Right cardiac atrium (tissue), 5 donors: ENCODE measurements around the gene GRIN3B. TPM values are rescaled to one million over a fixed set of nuclear protein-coding genes. Genes with fewer than 3 reads are reported as not detected.
A peak's percentile ranks its signal among the peaks of the same experiment; 100 is the strongest.

Experiments used
- ATAC-seq, 2 donors: fragments of 200-7000 bp; cut with Tn5 transposase; one replicate each; pipeline versions ENCODE4 v1.8.0 to v1.9.1; 2020; ENCODE audit warnings: moderate library complexity in 2 of 2, mild to moderate bottlenecking in 1 of 2
- DNase-seq, 3 donors: peaks; one replicate each; pipeline ENCODE4 v3.0.0-alpha.2; 2020
- H3K27ac ChIP-seq: one replicate; pipeline ENCODE4 v1.5.1; 2013; ENCODE audit warnings: mild to moderate bottlenecking, low read length, control low read depth, moderate library complexity
- H3K27me3 ChIP-seq: one replicate; pipeline ENCODE4 v1.6.1; 2013; ENCODE audit not compliant: control insufficient read depth, insufficient read depth
- H3K4me1 ChIP-seq: one replicate; pipeline ENCODE4 v1.6.1; 2013; ENCODE audit warnings: low read length; ENCODE audit not compliant: control insufficient read depth, insufficient read depth
- H3K4me3 ChIP-seq: one replicate; pipeline ENCODE4 v1.5.1; 2013; ENCODE audit warnings: low read length, control low read depth
- H3K9me3 ChIP-seq: one replicate; pipeline ENCODE4 v1.6.1; 2013; ENCODE audit warnings: low read length; ENCODE audit not compliant: control insufficient read depth
- WGBS: extraction: QIAGEN DNeasy Blood & Tissue Kit; methylation state at CpG from one replicate; pipeline ENCODE4 v1.1.7; 2013; 5-methylcytosine and 5-hydroxymethylcytosine counted together
- intact Hi-C, 4 donors: fragments of 100-400 bp; cut with DNase I; formaldehyde crosslinking; loops; one replicate each; pipeline versions ENCODE4 v1.11.0 to v1.14.0; 2022 to 2023
- polyA plus RNA-seq: library from polyadenylated mRNA; stranded (reverse); fragments of 200-250 nt; gene quantifications from one replicate; pipeline ENCODE4 v1.2.3, GENCODE V29; 2013
- total RNA-seq, 4 donors: library from RNA; stranded (reverse); fragmentation: NEBNext Ultra II Directional; extraction: Animal tissue kit (Norgen Biotek cat#: 25700); gene quantifications; one replicate each; pipeline ENCODE4 v1.2.1, GENCODE V29; 2021
- donor health status: healthy with polysubstance abuse.
- donor health status: DM: no; HTN: yes; CAD: no.
- donor health status: DM: no; HTN: no; CAD: no.
- donor health status: DM: no; HTN: yes; CAD: no; lungs with severe emphysema.
- donor health status: DM: yes; HTN: yes; CAD: no.

Gene GRIN3B
- total and polyA plus RNA-seq, 5 donors: 0.06 TPM; not detected in 4

DNA sequence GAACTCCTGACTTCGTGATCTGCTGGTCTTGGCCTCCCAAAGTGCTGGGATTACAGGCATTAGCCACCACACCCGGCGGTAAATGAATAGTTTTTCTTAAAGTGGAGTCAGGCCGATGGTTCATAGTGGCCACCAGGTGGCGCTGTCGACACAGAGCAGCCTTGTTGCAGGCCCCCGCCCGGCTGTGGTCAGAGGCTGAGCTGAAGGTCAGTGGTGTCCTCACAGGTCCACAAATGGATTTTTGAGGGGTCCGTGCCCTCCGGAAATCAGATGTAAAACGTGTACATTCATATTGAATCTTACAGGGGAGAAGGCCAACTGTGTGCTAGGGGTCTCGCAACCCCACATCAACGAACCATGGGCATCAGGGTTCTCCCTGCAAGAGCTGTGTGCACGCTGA is 29.5 kb upstream of the GRIN3B start:
- DNase-seq (no peak), ATAC-seq (no peak)
- Histone ChIP-seq H3K4me1 (no peaks in the 10 kb centered on the region), H3K4me3 (no peak overlapping the region), H3K27ac (no peak overlapping the region), H3K9me3 (peaks cover 3% of the 10 kb centered on the region), H3K27me3 (no peaks in the 10 kb centered on the region)
- intact Hi-C loops: no loop called here
- 93% methylated on average over 14 of the region's 14 CpGs for WGBS

DNA sequence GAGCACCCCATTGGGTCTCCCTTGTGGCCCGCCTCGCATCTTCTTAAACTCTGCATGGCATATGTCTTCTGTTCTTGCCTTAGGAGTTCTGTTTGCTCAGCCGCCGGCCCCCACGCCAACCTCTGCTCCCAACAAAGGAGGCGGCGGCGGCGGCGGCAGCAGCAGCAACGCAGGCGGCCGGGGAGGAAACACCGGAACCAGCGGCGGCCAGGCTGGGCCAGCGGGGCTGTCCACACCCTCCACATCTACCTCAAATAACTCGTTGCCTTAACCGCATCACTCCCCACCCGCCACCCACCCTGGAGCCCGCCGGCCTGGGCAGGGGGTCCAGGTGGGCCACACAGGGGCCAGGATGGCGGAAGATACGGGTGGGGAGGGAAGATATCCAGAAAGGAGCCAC is 28.4 kb upstream of the GRIN3B start:
- Histone ChIP-seq H3K27me3 (no peaks in the 10 kb centered on the region), H3K27ac (no peak overlapping the region), H3K4me3 (no peak overlapping the region), H3K9me3 (peaks cover 3% of the 10 kb centered on the region), H3K4me1 (no peaks in the 10 kb centered on the region)
- WGBS: 95% methylated on average over 24 of the region's 24 CpGs
- intact Hi-C loops: no loop called here
- DNase-seq (peak in 1 of 3 donors; percentile 41), ATAC-seq (no peak)

DNA sequence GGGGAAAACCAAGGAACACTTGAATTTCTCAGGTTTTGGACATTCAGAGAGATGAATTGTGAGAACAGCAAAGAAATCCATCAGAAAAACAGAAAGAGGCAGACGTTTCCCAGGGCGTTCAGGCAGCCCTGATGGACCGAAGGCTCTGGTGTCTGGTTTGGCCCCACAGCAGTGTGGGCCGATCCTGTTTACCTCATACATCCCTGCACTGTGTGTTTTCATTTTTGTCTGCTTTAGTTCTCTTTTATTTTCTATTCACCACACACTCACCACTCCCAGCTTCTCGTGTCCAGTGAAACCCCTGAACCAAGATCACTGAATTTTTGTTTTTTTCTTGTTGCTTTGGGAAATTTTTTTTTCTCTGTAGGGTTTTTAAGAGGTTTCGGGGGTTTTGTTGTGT is 27.9 kb upstream of the GRIN3B start:
- H3K4me3 ChIP-seq: no peak overlapping the region

DNA sequence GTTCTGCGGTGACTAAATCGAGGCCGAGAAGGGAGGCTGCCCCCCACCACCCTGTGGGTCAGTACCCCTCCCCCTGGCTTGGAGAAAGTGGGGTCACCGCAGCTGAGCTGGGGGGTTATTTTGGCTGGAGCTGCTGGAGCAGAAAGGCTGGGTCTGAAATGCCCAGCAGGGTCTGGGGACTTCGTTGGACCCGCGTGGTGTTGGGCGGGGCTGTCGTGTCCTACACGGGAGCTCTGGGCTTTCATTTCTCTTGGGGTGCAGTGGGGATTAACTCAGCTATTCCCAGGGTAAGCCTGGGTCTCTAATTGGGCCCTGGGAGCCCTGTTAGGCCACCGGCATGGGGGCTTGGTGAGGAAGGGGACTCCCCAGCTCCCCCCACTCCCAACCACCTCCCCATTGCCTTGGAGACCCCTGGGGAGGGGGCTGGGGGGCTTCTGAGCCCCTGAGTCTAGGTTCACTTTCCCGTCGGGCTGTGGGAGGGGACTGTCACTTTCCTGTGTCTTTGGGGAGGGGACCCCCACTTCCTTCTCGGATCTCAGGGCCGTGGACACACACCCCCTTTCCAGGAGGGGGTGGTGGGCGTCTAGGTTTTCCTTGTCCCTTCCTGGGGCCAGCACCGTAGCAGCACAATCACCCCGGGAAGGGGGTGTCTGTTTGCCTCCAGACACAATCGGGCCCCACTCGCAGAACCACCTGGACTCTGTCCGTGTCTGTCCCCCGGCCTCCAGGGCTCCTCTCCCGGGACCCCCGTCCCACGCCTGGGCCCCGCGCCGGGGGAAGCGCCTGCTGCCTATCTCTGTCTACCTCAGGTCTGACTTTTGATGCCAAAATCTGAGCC is 26.3 kb upstream of the GRIN3B start:
- H3K27ac ChIP-seq: no peak overlapping the region
- intact Hi-C loops: no loop called here
- 77% methylated on average over 29 of the region's 29 CpGs for WGBS

More for the DNA sequence above, 27.9 kb upstream of the GRIN3B start:
- no peak for ATAC-seq
- intact Hi-C loops: no loop called here
- H3K9me3 ChIP-seq: peaks cover 3% of the 10 kb centered on the region
- no peak overlapping the region for H3K27ac ChIP-seq
- 94% methylated on average over 6 of the region's 6 CpGs for WGBS
- no peak for DNase-seq
- H3K4me1 ChIP-seq: no peaks in the 10 kb centered on the region
- no peaks in the 10 kb centered on the region for H3K27me3 ChIP-seq

DNA sequence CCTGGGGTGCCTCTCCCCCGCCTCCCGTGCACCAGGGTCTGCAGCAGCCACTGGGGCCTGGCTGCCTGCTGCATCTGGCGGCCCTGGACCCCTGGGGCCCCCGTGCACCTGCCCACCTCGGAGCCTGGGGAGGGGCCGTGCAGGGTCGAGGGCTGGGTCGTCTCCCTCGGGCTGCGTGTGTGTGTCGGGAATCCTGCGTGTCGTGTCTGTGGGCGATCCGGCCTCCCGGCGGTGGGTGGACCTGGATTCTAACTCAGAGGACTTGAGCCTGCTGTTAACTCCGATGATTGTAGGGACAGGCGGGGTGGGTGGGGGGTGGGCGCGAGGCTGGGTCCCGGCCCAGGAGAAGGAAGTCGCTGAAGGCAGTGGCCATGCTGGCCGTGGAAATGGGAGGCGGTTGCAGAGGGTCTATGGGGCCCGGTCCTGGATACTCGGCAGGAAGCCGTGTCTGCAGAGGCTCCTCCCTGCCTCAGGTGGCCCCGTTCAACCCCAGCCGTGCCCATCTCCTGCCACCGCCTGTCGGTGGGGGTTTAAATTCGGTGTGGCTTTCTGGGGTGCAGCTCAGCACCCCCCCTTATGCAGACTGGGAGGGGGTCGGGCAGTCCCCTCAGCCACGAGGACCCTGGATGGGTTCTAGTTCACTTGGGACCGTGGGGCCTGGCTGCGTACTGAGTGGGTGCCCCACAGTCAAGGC is 25.5 kb upstream of the GRIN3B start:
- DNase-seq: peak in 1 of 3 donors; percentile 46
- Histone ChIP-seq H3K9me3 (peaks cover 3% of the 10 kb centered on the region), H3K4me3 (no peak overlapping the region), H3K4me1 (no peaks in the 10 kb centered on the region), H3K27me3 (no peaks in the 10 kb centered on the region), H3K27ac (no peak overlapping the region)
- ATAC-seq: no peak
- 74% methylated on average over 37 of the region's 37 CpGs for WGBS
- intact Hi-C loops: no loop called here

More for the DNA sequence above, 26.3 kb upstream of the GRIN3B start:
- H3K9me3 ChIP-seq: peaks cover 3% of the 10 kb centered on the region
- no peaks in the 10 kb centered on the region for H3K4me1 ChIP-seq
- no peak overlapping the region for H3K4me3 ChIP-seq
- no peaks in the 10 kb centered on the region for H3K27me3 ChIP-seq
- ATAC-seq: no peak
- DNase-seq: peak in 1 of 3 donors; percentile 45

DNA sequence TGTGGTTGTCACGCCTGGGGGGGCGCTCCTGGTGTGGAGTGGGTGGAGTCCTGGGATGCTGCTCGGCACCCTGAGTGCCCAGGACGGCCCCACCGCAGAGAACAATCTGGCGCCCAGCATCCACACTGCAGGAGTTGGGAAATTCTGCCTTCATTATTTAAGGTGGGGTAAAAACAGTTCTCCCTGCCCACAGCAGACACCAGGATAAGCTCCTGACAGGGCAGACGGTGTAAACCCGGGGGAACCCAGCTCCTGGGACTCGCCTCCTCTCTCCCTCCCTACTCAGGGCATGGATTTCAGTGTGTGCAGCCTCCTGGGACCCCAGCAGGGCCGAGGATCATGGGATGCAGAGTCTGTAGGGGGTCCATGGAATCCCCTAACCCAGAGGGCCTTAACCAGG is 23.7 kb upstream of the GRIN3B start:
- DNase-seq (peak in 1 of 3 donors; percentile 41), ATAC-seq (no peak)
- Histone ChIP-seq H3K27me3 (no peaks in the 10 kb centered on the region), H3K27ac (no peak overlapping the region), H3K4me1 (no peaks in the 10 kb centered on the region), H3K9me3 (no peaks in the 10 kb centered on the region), H3K4me3 (no peak overlapping the region)
- WGBS: 77% methylated on average over 10 of the region's 10 CpGs
- intact Hi-C loops: no loop called here

DNA sequence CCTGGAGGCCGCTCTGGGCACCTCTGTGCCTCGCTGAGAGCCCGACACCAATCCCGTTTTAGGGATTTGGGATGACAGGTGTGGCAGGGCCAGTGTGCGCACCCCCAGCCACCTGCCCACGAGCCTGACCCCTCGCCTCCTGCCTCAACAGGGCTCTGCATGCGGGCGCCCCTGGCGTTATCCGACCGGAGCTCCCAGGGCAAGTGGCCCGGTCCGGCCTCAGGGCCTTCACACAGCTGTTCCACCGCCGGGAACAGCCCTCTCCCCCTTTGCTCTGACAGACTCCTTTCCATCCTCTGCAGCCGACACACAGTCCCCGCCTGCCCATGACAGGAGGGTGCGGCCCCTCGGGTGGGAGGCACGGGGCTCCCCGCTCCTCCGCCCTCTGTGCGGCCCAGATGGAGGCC is 23.2 kb upstream of the GRIN3B start:
- ATAC-seq (peak in 1 of 2 donors; percentile 18), DNase-seq (peak in 1 of 3 donors; percentile 37)
- no peak overlapping the region for H3K27ac ChIP-seq
- WGBS: 83% methylated on average over 24 of the region's 24 CpGs
- H3K9me3 ChIP-seq: no peaks in the 10 kb centered on the region
- no peak overlapping the region for H3K4me3 ChIP-seq
- H3K27me3 ChIP-seq: no peaks in the 10 kb centered on the region
- intact Hi-C loops: no loop called here
- no peaks in the 10 kb centered on the region for H3K4me1 ChIP-seq

DNA sequence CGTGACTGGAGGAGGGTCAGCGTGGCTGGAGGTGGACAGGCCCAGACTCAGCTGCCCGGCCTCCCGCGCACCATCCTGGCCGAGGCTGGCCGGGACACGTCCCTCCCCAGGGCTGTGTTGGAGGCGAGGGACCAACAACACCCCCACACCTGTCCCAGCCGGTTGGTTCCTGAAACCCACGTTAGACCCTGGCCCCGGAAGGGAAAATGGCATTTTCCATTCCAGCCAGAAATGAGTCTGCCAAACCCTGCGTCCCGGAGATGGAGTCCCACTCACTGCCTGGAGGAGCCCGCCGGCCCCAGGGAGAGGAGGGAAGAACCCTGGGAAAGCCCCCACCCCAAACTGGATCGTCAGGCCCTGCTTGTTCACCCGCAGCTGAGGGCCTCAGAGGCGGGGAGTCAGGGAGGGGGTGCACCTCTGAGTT is 20.9 kb upstream of the GRIN3B start:
- H3K9me3 ChIP-seq: no peaks in the 10 kb centered on the region
- H3K27ac ChIP-seq: no peak overlapping the region
- H3K27me3 ChIP-seq: no peaks in the 10 kb centered on the region
- no peaks in the 10 kb centered on the region for H3K4me1 ChIP-seq
- 65% methylated on average over 19 of the region's 19 CpGs for WGBS
- intact Hi-C loops: no loop called here
- no peak overlapping the region for H3K4me3 ChIP-seq
- no peak for ATAC-seq
- no peak for DNase-seq

DNA sequence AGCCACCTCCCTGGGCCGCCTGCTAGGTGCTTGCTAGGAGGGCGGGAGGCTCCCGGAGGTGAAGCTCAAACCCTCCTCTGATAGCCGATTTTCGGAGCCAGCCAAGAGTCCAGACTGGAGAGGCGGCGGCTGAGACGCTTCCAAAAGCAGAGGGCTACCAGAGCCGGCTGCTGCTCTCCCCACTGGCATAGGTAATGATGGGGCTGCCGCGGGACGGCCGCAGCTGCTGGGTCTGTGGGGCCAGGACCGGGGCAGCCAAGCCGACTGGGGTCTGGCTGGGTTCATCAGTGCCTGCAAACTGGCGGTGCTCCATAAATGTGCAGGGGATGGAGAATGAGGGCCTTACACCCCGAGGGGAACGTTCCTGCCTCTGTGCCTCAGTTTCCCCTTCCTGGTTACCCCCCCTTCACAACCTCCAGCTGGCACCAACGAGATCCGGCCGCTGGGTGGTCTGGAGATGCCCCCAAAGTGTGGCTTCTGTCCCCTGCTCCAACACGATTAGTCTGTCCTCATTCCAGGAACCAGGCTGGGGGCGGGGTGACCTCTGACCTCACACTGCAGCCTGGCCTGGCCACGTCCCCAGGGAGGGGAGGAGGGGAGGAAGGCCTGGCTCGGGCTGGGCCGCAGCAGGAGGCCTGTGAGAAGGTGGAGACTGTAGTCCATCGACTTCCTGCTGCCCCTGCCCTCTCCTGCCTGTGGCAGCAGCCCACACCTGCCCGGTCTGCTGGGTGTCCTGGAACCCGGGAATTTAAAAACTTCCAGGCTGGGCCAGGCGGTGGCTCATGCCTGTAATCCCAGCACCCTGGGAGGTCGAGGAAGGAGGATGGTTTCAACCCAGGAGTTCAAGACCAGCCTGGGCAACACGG is 19.9 kb upstream of the GRIN3B start:
- no peak for ATAC-seq
- Histone ChIP-seq H3K27ac (no peak overlapping the region), H3K27me3 (no peaks in the 10 kb centered on the region), H3K4me3 (no peak overlapping the region), H3K9me3 (no peaks in the 10 kb centered on the region), H3K4me1 (no peaks in the 10 kb centered on the region)
- WGBS: 27% methylated on average over 32 of the region's 32 CpGs
- intact Hi-C loops: loop anchor here in 2 of 4 donors (10.0 kb wide), 2 partner anchors 206 to 216 kb away; no protein-coding TSS in a partner anchor
- peak in 1 of 3 donors; percentile 72 for DNase-seq

DNA sequence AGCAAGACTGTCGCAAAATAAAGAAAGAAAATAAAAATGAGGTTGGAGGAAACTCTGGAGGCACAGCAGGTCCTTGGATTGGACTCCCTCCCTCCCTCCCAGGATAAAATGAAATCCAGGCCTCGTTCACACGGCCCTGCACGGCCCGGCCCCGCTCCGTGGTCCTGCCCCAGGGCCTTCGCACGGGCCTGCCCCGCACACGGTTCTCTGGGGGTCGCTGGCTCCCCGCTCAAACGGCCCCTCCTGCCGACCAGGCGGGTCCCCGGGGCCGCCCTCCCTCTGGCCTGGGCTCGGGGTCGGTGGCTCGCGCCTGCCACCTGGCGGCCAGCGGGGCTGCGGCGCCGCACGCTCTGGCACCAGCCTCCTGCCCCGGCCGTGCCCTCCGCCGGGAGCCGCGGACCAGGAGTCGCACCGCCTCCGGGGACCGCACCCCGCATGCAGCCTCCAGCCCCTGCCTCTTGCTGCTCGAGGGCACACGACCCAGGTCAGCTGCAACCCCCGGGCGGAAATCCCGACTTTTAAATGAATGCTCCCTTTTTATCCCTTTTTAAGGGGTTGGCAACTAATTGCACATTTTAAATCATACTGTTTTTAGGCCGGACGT is 17.6 kb upstream of the GRIN3B start:
- DNase-seq: peak; percentile 64 to 90 (median 90)
- H3K27ac ChIP-seq: no peak overlapping the region
- WGBS: 1% methylated on average over 46 of the region's 46 CpGs
- peak; percentile 81 to 82 for ATAC-seq
- H3K27me3 ChIP-seq: no peaks in the 10 kb centered on the region
- H3K9me3 ChIP-seq: no peaks in the 10 kb centered on the region
- intact Hi-C loops: loop anchor here (1.0 to 10.0 kb wide), 7 partner anchors 58 to 218 kb away; no protein-coding TSS in a partner anchor
- H3K4me1 ChIP-seq: no peaks in the 10 kb centered on the region
- no peak overlapping the region for H3K4me3 ChIP-seq
